ENCODE data around the gene FAM193A.
A peak's percentile ranks its signal among the peaks of the same experiment; 100 is the strongest.
"Not testable (repeated sequence)": the region's sequence is repeated elsewhere in the genome, so short reads cannot be mapped to it uniquely, and the experiment has no call there.

FAM193A gene

GRCh38 chr4:2728806-2729532 is 192.5 kb downstream of the FAM193A start:
- no peak for DNase-seq (ENCODE audit: low read depth in 2 of 2)

GRCh38 chr4:2729533-2729875 is 193.1 kb downstream of the FAM193A start:
- DNase-seq (ENCODE audit: low read depth in 2 of 2), result no peak

GRCh38 chr4:2731907-2732317 is 195.5 kb downstream of the FAM193A start:
- DNase-seq (ENCODE audit: low read depth in 2 of 2), result no peak

- DNase-seq (ENCODE audit: low read depth in 2 of 2), result no peak
Measured at GRCh38 chr4:2732526-2732925, 196.1 kb downstream of the FAM193A start.

- DNase-seq (ENCODE audit: low read depth in 2 of 2), result no peak
Measured at GRCh38 chr4:2733001-2733843, 196.8 kb downstream of the FAM193A start.

- no peak for DNase-seq (ENCODE audit: low read depth in 2 of 2)
Measured at GRCh38 chr4:2733844-2734574, 197.6 kb downstream of the FAM193A start.

- DNase-seq (ENCODE audit: low read depth in 2 of 2), result no peak
Measured at GRCh38 chr4:2734612-2735011, 198.2 kb downstream of the FAM193A start.

- no peak for DNase-seq (ENCODE audit: low read depth in 2 of 2)
Measured at GRCh38 chr4:2735869-2736268, 199.4 kb downstream of the FAM193A start.

- DNase-seq (ENCODE audit: low read depth in 2 of 2), result not testable (repeated sequence)
Measured at GRCh38 chr4:2738296-2738695, 201.8 kb downstream of the FAM193A start.

- DNase-seq (ENCODE audit: low read depth in 2 of 2), result no peak
Measured at GRCh38 chr4:2741626-2742025, 205.2 kb downstream of the FAM193A start.

GRCh38 chr4:2742081-2742822 is 205.8 kb downstream of the FAM193A start:
- no peak for DNase-seq (ENCODE audit: low read depth in 2 of 2)

GRCh38 chr4:2742823-2743517 is 206.5 kb downstream of the FAM193A start:
- no peak for DNase-seq (ENCODE audit: low read depth in 2 of 2)

- DNase-seq (ENCODE audit: low read depth in 2 of 2), result no peak
Measured at GRCh38 chr4:2743518-2744445, 207.3 kb downstream of the FAM193A start.

- DNase-seq (ENCODE audit: low read depth in 2 of 2), result no peak
Measured at GRCh38 chr4:2744576-2745270, 208.3 kb downstream of the FAM193A start.

GRCh38 chr4:2745516-2745915 is 209.1 kb downstream of the FAM193A start:
- DNase-seq (ENCODE audit: low read depth in 2 of 2), result no peak

GRCh38 chr4:2745981-2746806 is 209.7 kb downstream of the FAM193A start:
- DNase-seq (ENCODE audit: low read depth in 2 of 2), result peak; percentile 80 to 90

- no peak for DNase-seq (ENCODE audit: low read depth in 2 of 2)
Measured at GRCh38 chr4:2746891-2747695, 210.6 kb downstream of the FAM193A start.
